Measurements from ENCODE around the gene TBXAS1.

- TF ChIP-seq FOXK1 (CRISPR knock-in tag; IDR thresholded peaks at IDR 0.05): no peak
- no peak for TF ChIP-seq CTCF (IDR thresholded peaks at IDR 0.05)
- no peak for TF ChIP-seq CREM (CRISPR knock-in tag; IDR thresholded peaks at IDR 0.05)
- TF ChIP-seq JAZF1 (CRISPR knock-in tag; IDR thresholded peaks at IDR 0.05): no peak
- no peak for TF ChIP-seq SMAD4 (CRISPR knock-in tag; IDR thresholded peaks at IDR 0.05)
- no peak for TF ChIP-seq NR3C1 (CRISPR knock-in tag; conservative IDR thresholded peaks at IDR 0.05; ENCODE audit: low read depth)
- TF ChIP-seq NFYB (CRISPR knock-in tag; conservative IDR thresholded peaks at IDR 0.05; ENCODE audit: low read depth): no peak
Observed at GRCh38 chr7:139898483-139898882, 69.4 kb downstream of the TBXAS1 start.

All from WTC11 (cell line).